DOHH2 (cell line): Measurements from ENCODE around the gene NUDT14.

Source experiments
- H3F3A ChIP-seq: fragments of 200-600 bp; sonication (generic), shearing (Covaris generic); 2 replicates; pipeline ENCODE4 v1.6.0; 2016; ENCODE audit warnings: antibody characterized with exemption, mild to moderate bottlenecking; ENCODE audit not compliant: control insufficient read depth, insufficient read depth
- H3K27ac ChIP-seq: fragments of 200-600 bp; sonication (generic); 2 replicates; pipeline ENCODE4 v1.5.1; 2014; ENCODE audit warnings: low read depth, mild to moderate bottlenecking, low read length, moderate library complexity
- H3K27me3 ChIP-seq: fragments of 200-600 bp; sonication (generic); 2 replicates; pipeline ENCODE4 v1.6.1; 2014; ENCODE audit warnings: mild to moderate bottlenecking, low read length, mixed read lengths; ENCODE audit not compliant: control insufficient read depth
- H3K36me3 ChIP-seq: fragments of 200-600 bp; sonication (generic); 2 replicates; pipeline ENCODE4 v1.6.1; 2014; ENCODE audit warnings: mild to moderate bottlenecking, low read length, moderate library complexity, mixed read lengths; ENCODE audit not compliant: control insufficient read depth
- H3K4me1 ChIP-seq: fragments of 200-600 bp; sonication (generic); 2 replicates; pipeline ENCODE4 v1.6.1; 2014; ENCODE audit warnings: mild to moderate bottlenecking, low read length, mixed read lengths; ENCODE audit not compliant: control insufficient read depth
- H3K4me2 ChIP-seq: fragments of 200-600 bp; sonication (generic); 2 replicates; pipeline ENCODE4 v1.6.0; 2014; ENCODE audit warnings: mild to moderate bottlenecking, low read length, moderate library complexity
- H3K4me3 ChIP-seq: fragments of 200-600 bp; sonication (generic); 2 replicates; pipeline ENCODE4 v1.5.1; 2014; ENCODE audit warnings: mild to moderate bottlenecking, low read length, mixed read lengths
- H3K79me2 ChIP-seq: fragments of 200-600 bp; sonication (generic); 2 replicates; pipeline ENCODE4 v1.6.1; 2014; ENCODE audit warnings: mild to moderate bottlenecking, low read length, mixed read lengths; ENCODE audit not compliant: control insufficient read depth
- H3K9me2 ChIP-seq: fragments of 200-600 bp; sonication (generic); replicated peaks from 2 replicates; pipeline ENCODE4 v1.6.1; 2014; ENCODE audit warnings: mild to moderate bottlenecking, low read length, mixed read lengths; ENCODE audit not compliant: control insufficient read depth
- H3K9me3 ChIP-seq: fragments of 200-600 bp; sonication (generic); 2 replicates; pipeline ENCODE4 v1.6.1; 2014; ENCODE audit warnings: antibody characterized with exemption, low read length, mixed read lengths; ENCODE audit not compliant: control insufficient read depth, insufficient read depth
- H4K20me1 ChIP-seq: fragments of 200-600 bp; sonication (generic); 2 replicates; pipeline ENCODE4 v1.6.0; 2014; ENCODE audit warnings: low read depth, mild to moderate bottlenecking, antibody characterized with exemption, low read length, moderate library complexity; ENCODE audit not compliant: control insufficient read depth, insufficient read depth
- EZH2phosphoT487 ChIP-seq: fragments of 200-600 bp; sonication (generic); IDR thresholded peaks from 2 replicates; pipeline ENCODE4 v1.6.1; 2017; ENCODE audit warnings: borderline replicate concordance, mild to moderate bottlenecking, antibody characterized with exemption, low read length, moderate library complexity, mixed read lengths
- TF ChIP-seq, protein P1 (sequence below): fragments of 200-600 bp; sonication (generic); IDR thresholded peaks from one replicate; pipeline ENCODE4 v1.5.1; 2014; ENCODE audit warnings: antibody characterized with exemption, mild to moderate bottlenecking, low read depth, low read length; ENCODE audit not compliant: poor library complexity, severe bottlenecking

The NUDT14 gene

DNA sequence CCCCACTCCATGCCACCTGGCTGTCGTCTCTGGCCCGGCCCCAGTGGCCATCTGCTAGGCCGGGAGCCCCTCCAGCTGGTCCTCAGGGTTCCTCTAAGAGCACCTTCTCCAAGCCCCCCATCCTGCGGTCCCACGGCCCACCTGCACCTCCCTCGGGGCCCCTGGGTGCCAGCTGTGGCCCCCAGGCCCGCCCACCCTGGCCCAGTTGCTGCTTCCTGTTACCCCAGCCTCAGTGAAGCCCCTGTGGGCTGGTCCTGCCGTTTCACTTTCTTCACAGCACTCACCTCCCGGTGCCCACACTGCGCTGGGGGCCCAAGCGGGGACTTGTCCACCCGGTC lies 27.6 kb upstream of the NUDT14 start:
- Histone ChIP-seq H3K27me3 (no peaks in the 10 kb centered on the region), H3F3A (no peaks in the 10 kb centered on the region), H3K4me3 (no peak overlapping the region), H3K27ac (no peak overlapping the region), H3K4me1 (no peaks in the 10 kb centered on the region), H3K9me2 (no peaks in the 10 kb centered on the region), H4K20me1 (no peaks in the 10 kb centered on the region), H3K79me2 (no peaks in the 10 kb centered on the region), H3K36me3 (no peaks in the 10 kb centered on the region), H3K9me3 (no peaks in the 10 kb centered on the region), H3K4me2 (no peak overlapping the region)
- TF ChIP-seq, protein P1, sequence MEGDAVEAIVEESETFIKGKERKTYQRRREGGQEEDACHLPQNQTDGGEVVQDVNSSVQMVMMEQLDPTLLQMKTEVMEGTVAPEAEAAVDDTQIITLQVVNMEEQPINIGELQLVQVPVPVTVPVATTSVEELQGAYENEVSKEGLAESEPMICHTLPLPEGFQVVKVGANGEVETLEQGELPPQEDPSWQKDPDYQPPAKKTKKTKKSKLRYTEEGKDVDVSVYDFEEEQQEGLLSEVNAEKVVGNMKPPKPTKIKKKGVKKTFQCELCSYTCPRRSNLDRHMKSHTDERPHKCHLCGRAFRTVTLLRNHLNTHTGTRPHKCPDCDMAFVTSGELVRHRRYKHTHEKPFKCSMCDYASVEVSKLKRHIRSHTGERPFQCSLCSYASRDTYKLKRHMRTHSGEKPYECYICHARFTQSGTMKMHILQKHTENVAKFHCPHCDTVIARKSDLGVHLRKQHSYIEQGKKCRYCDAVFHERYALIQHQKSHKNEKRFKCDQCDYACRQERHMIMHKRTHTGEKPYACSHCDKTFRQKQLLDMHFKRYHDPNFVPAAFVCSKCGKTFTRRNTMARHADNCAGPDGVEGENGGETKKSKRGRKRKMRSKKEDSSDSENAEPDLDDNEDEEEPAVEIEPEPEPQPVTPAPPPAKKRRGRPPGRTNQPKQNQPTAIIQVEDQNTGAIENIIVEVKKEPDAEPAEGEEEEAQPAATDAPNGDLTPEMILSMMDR = no peak

DNA sequence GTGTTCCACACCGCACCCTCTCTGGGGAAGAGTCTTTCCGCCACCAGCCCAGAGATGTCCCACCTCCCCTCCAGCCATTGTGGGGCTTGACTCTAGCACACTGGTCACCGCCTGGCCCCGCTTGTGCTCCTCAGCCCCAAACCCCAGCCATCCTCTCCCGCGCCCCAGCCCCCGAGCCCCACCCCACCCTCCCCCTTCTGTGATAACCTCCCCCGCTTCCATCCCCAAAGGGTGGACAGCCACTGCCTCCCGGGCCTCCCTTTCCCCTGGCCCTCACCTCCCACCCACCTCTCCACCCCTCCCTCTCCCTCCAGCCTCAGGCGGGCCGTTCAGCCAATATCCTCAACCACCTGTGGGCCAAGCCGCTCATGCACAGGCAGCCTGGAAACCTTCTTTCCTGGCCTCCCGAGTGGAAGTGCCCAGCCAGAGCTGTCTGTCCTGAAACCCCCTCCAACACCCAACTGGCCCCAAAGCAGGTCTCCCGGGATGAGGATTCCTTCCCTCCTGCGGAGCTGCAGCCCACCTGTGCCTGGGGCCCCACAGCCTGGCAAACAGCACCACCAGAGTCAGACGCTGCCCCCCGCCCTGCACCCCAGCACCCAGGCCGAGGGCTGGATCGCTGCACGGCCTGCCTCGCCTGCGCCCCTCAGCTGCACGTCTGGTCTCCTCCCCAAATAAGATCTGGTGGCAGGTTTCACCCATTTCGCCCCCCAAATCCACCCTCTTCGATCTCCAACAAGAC lies 27.1 kb upstream of the NUDT14 start:
- Histone ChIP-seq H3K9me3 (no peaks in the 10 kb centered on the region), H3K27me3 (no peaks in the 10 kb centered on the region), H3F3A (no peaks in the 10 kb centered on the region), H3K79me2 (no peaks in the 10 kb centered on the region), H3K27ac (no peak overlapping the region), H3K9me2 (no peaks in the 10 kb centered on the region), H3K4me1 (no peaks in the 10 kb centered on the region), H3K4me3 (no peak overlapping the region), H4K20me1 (no peaks in the 10 kb centered on the region), H3K36me3 (no peaks in the 10 kb centered on the region), H3K4me2 (no peak overlapping the region)
- TF ChIP-seq EZH2phosphoT487 = no peak
- TF ChIP-seq, protein P1 = no peak

DNA sequence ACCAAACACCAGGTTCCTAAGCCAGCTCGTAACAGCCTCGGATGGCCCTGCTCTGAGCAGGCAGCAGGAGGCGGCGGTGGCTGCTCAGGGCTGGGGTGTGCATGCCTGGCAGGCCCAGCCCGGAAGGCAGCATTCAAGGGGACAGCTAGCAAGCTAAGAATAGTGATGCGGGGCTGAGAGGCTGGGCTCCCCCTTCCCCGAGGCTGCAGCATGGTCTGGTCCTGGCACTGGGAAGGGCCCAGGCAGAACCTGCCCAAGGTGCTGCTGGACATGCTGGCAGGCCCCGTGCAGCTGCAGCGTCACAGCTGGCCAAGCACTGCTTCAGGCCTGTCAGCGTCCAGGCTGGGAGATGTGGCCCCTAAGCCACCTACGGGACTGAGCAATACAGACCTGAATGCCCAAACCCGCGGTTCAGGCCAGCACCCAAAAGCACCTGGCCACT lies 26.4 kb upstream of the NUDT14 start:
- H3F3A ChIP-seq = no peaks in the 10 kb centered on the region
- no peak overlapping the region for H3K4me3 ChIP-seq
- no peaks in the 10 kb centered on the region for H3K9me3 ChIP-seq
- no peaks in the 10 kb centered on the region for H3K36me3 ChIP-seq
- no peaks in the 10 kb centered on the region for H3K4me1 ChIP-seq
- TF ChIP-seq, protein P1 = no peak
- no peak for TF ChIP-seq EZH2phosphoT487
- H3K79me2 ChIP-seq = no peaks in the 10 kb centered on the region
- H3K27ac ChIP-seq = no peak overlapping the region
- no peaks in the 10 kb centered on the region; the same call in 1 of the 2 replicates for H4K20me1 ChIP-seq
- H3K9me2 ChIP-seq = no peaks in the 10 kb centered on the region
- no peak overlapping the region for H3K4me2 ChIP-seq
- H3K27me3 ChIP-seq = peaks cover 2% of the 10 kb centered on the region; the same call in 1 of the 2 replicates
